ENCODE data around the gene TCN2.
A peak's percentile ranks its signal among the peaks of the same experiment; 100 is the strongest.

The TCN2 gene

DNA sequence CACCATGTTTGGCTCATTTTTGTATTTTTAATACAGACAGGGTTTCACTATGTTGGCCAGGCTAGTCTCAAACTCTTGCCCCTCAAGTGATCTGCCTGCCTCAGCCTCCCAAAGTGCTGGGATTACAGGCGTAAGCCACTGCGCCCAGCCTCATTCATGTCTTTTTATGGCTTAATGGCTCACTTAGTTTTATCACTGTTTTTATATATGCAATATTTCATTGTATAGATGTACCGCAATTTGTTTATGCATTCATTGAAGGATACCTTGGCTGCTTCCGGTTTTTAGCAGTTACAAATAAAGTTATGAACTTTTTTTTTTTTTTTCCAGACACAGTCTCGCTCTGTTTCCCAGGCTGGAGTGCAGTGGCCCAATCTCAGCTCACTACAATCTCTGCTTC, 5.5 kb upstream of the TCN2 start:
- DNase-seq, result no peak
- TF ChIP-seq, protein P1, sequence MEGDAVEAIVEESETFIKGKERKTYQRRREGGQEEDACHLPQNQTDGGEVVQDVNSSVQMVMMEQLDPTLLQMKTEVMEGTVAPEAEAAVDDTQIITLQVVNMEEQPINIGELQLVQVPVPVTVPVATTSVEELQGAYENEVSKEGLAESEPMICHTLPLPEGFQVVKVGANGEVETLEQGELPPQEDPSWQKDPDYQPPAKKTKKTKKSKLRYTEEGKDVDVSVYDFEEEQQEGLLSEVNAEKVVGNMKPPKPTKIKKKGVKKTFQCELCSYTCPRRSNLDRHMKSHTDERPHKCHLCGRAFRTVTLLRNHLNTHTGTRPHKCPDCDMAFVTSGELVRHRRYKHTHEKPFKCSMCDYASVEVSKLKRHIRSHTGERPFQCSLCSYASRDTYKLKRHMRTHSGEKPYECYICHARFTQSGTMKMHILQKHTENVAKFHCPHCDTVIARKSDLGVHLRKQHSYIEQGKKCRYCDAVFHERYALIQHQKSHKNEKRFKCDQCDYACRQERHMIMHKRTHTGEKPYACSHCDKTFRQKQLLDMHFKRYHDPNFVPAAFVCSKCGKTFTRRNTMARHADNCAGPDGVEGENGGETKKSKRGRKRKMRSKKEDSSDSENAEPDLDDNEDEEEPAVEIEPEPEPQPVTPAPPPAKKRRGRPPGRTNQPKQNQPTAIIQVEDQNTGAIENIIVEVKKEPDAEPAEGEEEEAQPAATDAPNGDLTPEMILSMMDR (IDR thresholded peaks at IDR 0.05; ENCODE audit: low read depth, low read length), result no peak
- no peaks in the 10 kb centered on the region for H3K36me3 ChIP-seq
- H3K9me3 ChIP-seq (ENCODE audit: severe bottlenecking), result no peaks in the 10 kb centered on the region
- peak overlapping the region; percentile 15 for H3K4me3 ChIP-seq (ENCODE audit: low read depth, low read length)
- H3K27ac ChIP-seq, result peak overlapping the region; percentile 62
- H3K27me3 ChIP-seq (ENCODE audit: insufficient read depth, low read depth, severe bottlenecking), result no peaks in the 10 kb centered on the region

DNA sequence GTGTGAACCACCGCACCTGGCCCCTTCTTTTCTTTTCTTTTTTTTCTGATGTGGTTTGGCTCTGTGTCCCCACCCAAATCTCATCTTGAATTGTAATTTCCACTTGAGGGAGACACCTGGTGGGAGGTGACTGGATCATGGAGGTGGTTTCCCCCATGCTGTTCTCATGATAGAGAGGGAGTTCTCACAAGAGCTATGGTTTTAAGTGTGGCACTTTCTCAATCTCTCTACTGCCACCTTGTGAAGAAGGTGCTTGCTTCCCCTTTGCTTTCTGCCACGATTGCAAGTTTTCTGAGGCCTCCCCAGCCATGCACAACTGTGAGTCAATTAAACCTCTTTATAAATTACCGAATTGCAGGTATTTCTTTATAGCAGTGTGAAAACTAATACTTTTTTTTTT, 4.9 kb upstream of the TCN2 start:
- Histone ChIP-seq H3K27me3 (ENCODE audit: insufficient read depth, low read depth, severe bottlenecking) (no peaks in the 10 kb centered on the region), H3K36me3 (no peaks in the 10 kb centered on the region), H3K9me3 (ENCODE audit: severe bottlenecking) (no peaks in the 10 kb centered on the region), H3K27ac (no peak overlapping the region), H3K4me3 (ENCODE audit: low read depth, low read length) (no peak overlapping the region)
- TF ChIP-seq, protein P1 (IDR thresholded peaks at IDR 0.05; ENCODE audit: low read depth, low read length), result peak; percentile 70
- peak; percentile 35 for DNase-seq

DNA sequence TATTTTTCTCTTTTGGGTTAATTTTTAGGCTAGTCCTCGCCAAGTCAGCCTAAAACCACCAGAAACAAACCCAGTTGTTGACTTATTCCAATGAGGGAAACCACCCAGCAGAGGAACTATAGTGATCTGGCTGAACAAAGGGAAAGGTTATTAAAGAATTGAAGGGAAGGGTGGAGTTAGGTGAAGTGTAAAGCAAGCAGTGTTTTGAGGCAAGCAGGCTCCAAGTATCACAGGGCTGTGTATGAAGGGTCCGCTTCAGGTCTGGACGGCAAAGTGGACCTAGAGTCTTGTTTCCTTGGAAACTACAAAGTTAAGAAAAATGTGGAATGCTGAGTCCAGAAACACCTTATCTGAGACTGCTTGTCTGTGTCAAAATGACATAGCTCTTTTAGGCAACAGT, 3.2 kb upstream of the TCN2 start:
- H3K27ac ChIP-seq, result no peak overlapping the region
- DNase-seq, result no peak
- H3K4me3 ChIP-seq (ENCODE audit: low read depth, low read length), result no peak overlapping the region
- no peaks in the 10 kb centered on the region for H3K27me3 ChIP-seq (ENCODE audit: insufficient read depth, low read depth, severe bottlenecking)
- TF ChIP-seq, protein P1 (IDR thresholded peaks at IDR 0.05; ENCODE audit: low read depth, low read length), result no peak
- no peaks in the 10 kb centered on the region for H3K36me3 ChIP-seq
- no peaks in the 10 kb centered on the region for H3K9me3 ChIP-seq (ENCODE audit: severe bottlenecking)

DNA sequence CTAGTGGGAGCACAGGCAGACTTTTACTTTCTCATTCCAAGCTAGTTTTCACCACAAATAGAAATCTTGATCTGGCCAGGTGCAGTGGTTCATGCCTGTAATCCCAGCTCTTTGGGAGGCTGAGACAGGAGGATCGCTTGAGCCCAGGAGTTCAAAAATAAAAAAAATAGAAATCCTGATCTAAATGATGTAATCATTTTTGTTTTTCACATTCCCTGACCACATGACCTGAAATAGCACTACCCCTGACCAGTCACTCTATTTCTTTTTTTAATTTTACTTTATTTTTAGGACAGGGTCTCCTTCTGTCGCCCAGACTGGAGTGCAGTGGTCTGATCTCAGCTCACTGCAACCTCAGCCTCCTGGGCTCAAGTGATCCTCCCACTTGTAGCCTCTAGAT, 2.3 kb upstream of the TCN2 start:
- TF ChIP-seq, protein P1 (IDR thresholded peaks at IDR 0.05; ENCODE audit: low read depth, low read length), result no peak
- H3K27me3 ChIP-seq (ENCODE audit: insufficient read depth, low read depth, severe bottlenecking), result no peaks in the 10 kb centered on the region
- no peaks in the 10 kb centered on the region for H3K9me3 ChIP-seq (ENCODE audit: severe bottlenecking)
- DNase-seq, result no peak
- H3K36me3 ChIP-seq, result no peaks in the 10 kb centered on the region; the same call in 1 of the 2 replicates
- no peak overlapping the region for H3K4me3 ChIP-seq (ENCODE audit: low read depth, low read length)
- no peak overlapping the region for H3K27ac ChIP-seq

DNA sequence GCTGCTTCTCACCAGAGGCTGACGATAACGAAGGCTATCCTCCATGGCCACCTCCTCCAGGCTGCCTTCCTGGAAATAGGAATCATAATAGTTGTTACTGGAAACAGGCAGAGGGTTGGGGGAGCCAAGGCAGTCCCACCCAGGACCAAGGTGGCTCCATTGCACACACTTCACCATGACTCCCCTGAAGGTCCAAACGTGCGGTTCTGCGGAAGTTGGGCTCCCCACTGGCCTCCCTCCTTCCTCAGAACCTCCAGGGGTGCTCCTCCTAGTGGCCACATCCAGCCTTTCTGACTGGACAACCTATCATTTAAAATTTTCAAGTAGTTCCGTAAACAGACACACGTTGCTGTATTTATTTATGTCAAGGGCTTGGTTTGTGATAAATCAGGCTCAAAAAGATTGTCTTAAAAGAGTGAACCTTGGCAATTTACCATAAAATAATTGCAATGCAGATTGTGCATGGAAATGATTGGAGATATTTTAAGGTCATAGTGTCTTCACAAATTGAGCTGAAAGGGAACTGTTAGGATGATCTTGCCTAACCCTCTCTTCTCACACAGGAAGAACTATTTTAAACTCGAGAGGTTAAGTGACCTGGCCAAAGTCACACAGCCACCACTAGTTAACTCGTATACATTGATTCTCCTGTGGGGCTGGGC, 1.4 kb upstream of the TCN2 start:
- Histone ChIP-seq H3K9me3 (ENCODE audit: severe bottlenecking) (no peaks in the 10 kb centered on the region), H3K36me3 (peaks cover 5% of the 10 kb centered on the region), H3K4me3 (ENCODE audit: low read depth, low read length) (peak overlapping the region; percentile 54), H3K27ac (peak overlapping the region; percentile 98), H3K27me3 (ENCODE audit: insufficient read depth, low read depth, severe bottlenecking) (no peaks in the 10 kb centered on the region)
- TF ChIP-seq, protein P1 (IDR thresholded peaks at IDR 0.05; ENCODE audit: low read depth, low read length), result peak; percentile 71
- DNase-seq, result peak; percentile 58
